Osteocyte (in vitro differentiated cells): ENCODE results near the gene SPC24. TPM values are rescaled to one million over a fixed set of nuclear protein-coding genes. Genes with fewer than 3 reads are reported as not detected.

Source experiments
- DNase-seq: peaks from one replicate; pipeline ENCODE4 v3.0.0; 2021; ENCODE audit warnings: mixed read lengths; ENCODE audit not compliant: unreplicated experiment; ENCODE audit errors: extremely low spot score
- H3K27ac Mint-ChIP-seq: one replicate; pipeline ENCODE4 v1.8.0; 2021; ENCODE audit warnings: mild to moderate bottlenecking, mixed read lengths; ENCODE audit not compliant: unreplicated experiment
- H3K27me3 Mint-ChIP-seq: one replicate; pipeline ENCODE4 v1.8.0; 2021; ENCODE audit warnings: mixed read lengths; ENCODE audit not compliant: unreplicated experiment
- H3K36me3 Mint-ChIP-seq: one replicate; pipeline ENCODE4 v1.8.0; 2021; ENCODE audit warnings: mixed read lengths; ENCODE audit not compliant: unreplicated experiment
- H3K4me1 Mint-ChIP-seq: one replicate; pipeline ENCODE4 v1.8.0; 2021; ENCODE audit warnings: mixed read lengths; ENCODE audit not compliant: unreplicated experiment
- H3K4me3 Mint-ChIP-seq: one replicate; pipeline ENCODE4 v1.8.0; 2021; ENCODE audit warnings: mild to moderate bottlenecking, moderate library complexity, mixed read lengths; ENCODE audit not compliant: unreplicated experiment
- H3K9me3 Mint-ChIP-seq: one replicate; pipeline ENCODE4 v1.8.0; 2021; ENCODE audit warnings: mixed read lengths; ENCODE audit not compliant: unreplicated experiment
- CTCF ChIP-seq: fragments of 200-600 bp; sonication (generic); IDR thresholded peaks from 2 replicates; pipeline ENCODE4 v1.5.0; 2021; ENCODE audit warnings: antibody characterized with exemption, mild to moderate bottlenecking, moderate library complexity
- total RNA-seq: library from RNA; stranded (reverse); gene quantifications from 2 replicates; pipeline ENCODE4 v1.2.1, GENCODE V29; 2021

SPC24 gene
- total RNA-seq, 1 donor from 2014 or later: 13.5 TPM

- no peak for DNase-seq
- H3K27ac Mint-ChIP-seq: no peak overlapping the region
- peaks cover 17% of the 10 kb centered on the region for H3K4me1 Mint-ChIP-seq
- peaks cover 46% of the 10 kb centered on the region for H3K36me3 Mint-ChIP-seq
- H3K27me3 Mint-ChIP-seq: no peaks in the 10 kb centered on the region
- H3K4me3 Mint-ChIP-seq: no peak overlapping the region
- H3K9me3 Mint-ChIP-seq: no peaks in the 10 kb centered on the region
- no peak for TF ChIP-seq CTCF
Observed at GRCh38 chr19:11176466-11177193, 21.0 kb upstream of the SPC24 start.

GRCh38 chr19:11175920-11176319, 20.3 kb upstream of the SPC24 start:
- TF ChIP-seq CTCF: no peak
- Mint-ChIP-seq H3K9me3 (no peaks in the 10 kb centered on the region), H3K27ac (no peak overlapping the region), H3K4me1 (peaks cover 12% of the 10 kb centered on the region), H3K4me3 (no peak overlapping the region), H3K36me3 (peaks cover 42% of the 10 kb centered on the region), H3K27me3 (no peaks in the 10 kb centered on the region)
- no peak for DNase-seq

- Mint-ChIP-seq H3K4me1 (peaks cover 5% of the 10 kb centered on the region), H3K4me3 (no peak overlapping the region), H3K36me3 (peaks cover 45% of the 10 kb centered on the region), H3K27ac (no peak overlapping the region), H3K9me3 (no peaks in the 10 kb centered on the region), H3K27me3 (no peaks in the 10 kb centered on the region)
- no peak for TF ChIP-seq CTCF
- no peak for DNase-seq
Observed at GRCh38 chr19:11174336-11174735, 18.8 kb upstream of the SPC24 start.

GRCh38 chr19:11173516-11174155, 18.1 kb upstream of the SPC24 start:
- H3K4me3 Mint-ChIP-seq: no peak overlapping the region
- no peak overlapping the region for H3K27ac Mint-ChIP-seq

More at GRCh38 chr19:11173516-11174155, 18.1 kb upstream of the SPC24 start:
- TF ChIP-seq CTCF: no peak
- Mint-ChIP-seq H3K36me3 (peaks cover 48% of the 10 kb centered on the region), H3K9me3 (no peaks in the 10 kb centered on the region), H3K27me3 (no peaks in the 10 kb centered on the region), H3K4me1 (peaks cover 10% of the 10 kb centered on the region)
- DNase-seq: no peak
